ENCODE results near the gene WASF3.

Gene WASF3

GRCh38 chr13:26718872-26719271 lies 161.4 kb downstream of the WASF3 start:
- Histone ChIP-seq H3K18ac (ENCODE audit: low read length) (no peak overlapping the region), H2BK12ac (ENCODE audit: low read length) (no peak overlapping the region), H2AK5ac (ENCODE audit: low read depth, low read length) (no peak overlapping the region), H3K4me3 (ENCODE audit: low read length in 2 of 2) (no peak overlapping the region), H2BK15ac (ENCODE audit: low read length) (no peak overlapping the region), H2AFZ (ENCODE audit: low read length) (no peak overlapping the region), H3K4ac (ENCODE audit: low read length) (no peak overlapping the region), H2BK5ac (ENCODE audit: low read length) (no peak overlapping the region), H3K9me3 (replicated peaks in 1 of 2; ENCODE audit: control insufficient read depth in 2 of 2, insufficient read depth in 1 of 2, low read depth in 1 of 2, low read length in 2 of 2) (peaks cover 0 to 2% of the 10 kb centered on the region in 2 donors), H4K8ac (ENCODE audit: low read depth, low read length) (no peak overlapping the region), H2BK120ac (ENCODE audit: low read depth, low read length) (no peak overlapping the region), H3K23ac (ENCODE audit: low read depth, low read length, poor library complexity) (no peak overlapping the region), H3K36me3 (replicated peaks in 1 of 2; ENCODE audit: control insufficient read depth in 2 of 2, insufficient read depth in 2 of 2, low read length in 2 of 2) (no peaks in the 10 kb centered on the region), H3K4me2 (ENCODE audit: insufficient read depth, low read length, poor library complexity, severe bottlenecking) (no peak overlapping the region), H3K4me1 (ENCODE audit: control insufficient read depth in 2 of 2, insufficient read depth in 1 of 2, low read depth in 1 of 2, low read length in 2 of 2) (peaks cover 0 to under 1% of the 10 kb centered on the region in 2 donors), H3K27me3 (ENCODE audit: control insufficient read depth in 3 of 3, insufficient read depth in 3 of 3, low read depth in 1 of 3, low read length in 3 of 3) (no peaks in the 10 kb centered on the region), H3K14ac (ENCODE audit: low read length) (no peak overlapping the region), H4K91ac (ENCODE audit: low read depth, low read length, poor library complexity) (no peak overlapping the region), H3K27ac (replicated peaks; ENCODE audit: low read length) (no peak overlapping the region), H3K79me1 (ENCODE audit: low read depth, low read length) (no peaks in the 10 kb centered on the region), H3K9ac (ENCODE audit: low read depth, low read length, poor library complexity) (no peak overlapping the region)
- no peak for DNase-seq (ENCODE audit: low spot score)
- WGBS, 2 donors (ENCODE audit: extremely low coverage in 2 of 2, insufficient read length in 2 of 2, insufficient replicate concordance in 1 of 2) = no CpG with 5 or more reads among the region's 5 CpGs

DNA sequence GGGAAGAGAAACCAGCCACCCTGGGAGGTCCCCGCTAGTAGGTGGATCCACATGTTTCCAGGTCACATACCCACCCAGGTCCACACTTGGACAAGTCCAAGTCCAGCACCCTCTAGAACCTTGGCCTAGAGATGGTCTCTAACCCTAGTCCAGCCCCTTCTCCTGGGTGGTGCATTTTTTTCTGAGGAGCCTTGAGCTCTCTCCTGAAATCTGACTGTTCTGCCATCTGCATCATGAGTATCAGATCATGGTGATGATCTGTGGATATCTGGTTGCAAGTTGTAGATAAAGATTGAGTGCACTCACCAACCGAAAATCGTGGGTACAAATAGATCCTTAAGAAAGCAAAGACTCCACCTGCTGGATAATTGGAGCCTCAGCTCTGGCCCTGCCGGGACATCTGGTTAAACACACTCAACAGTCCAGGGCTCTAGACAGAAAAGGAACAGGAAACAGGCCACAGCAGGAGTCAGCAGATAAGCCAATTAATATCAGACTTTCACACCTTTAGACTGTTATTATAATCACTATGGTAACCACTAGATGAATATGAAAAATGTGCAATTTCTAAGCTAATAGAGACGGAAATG lies 162.0 kb downstream of the WASF3 start:
- Histone ChIP-seq H3K4ac (ENCODE audit: low read length) (no peak overlapping the region), H3K36me3 (replicated peaks in 1 of 2; ENCODE audit: control insufficient read depth in 2 of 2, insufficient read depth in 2 of 2, low read length in 2 of 2) (no peaks in the 10 kb centered on the region), H3K4me3 (ENCODE audit: low read length in 2 of 2) (no peak overlapping the region), H3K79me1 (ENCODE audit: low read depth, low read length) (no peaks in the 10 kb centered on the region), H3K27me3 (ENCODE audit: control insufficient read depth in 3 of 3, insufficient read depth in 3 of 3, low read depth in 1 of 3, low read length in 3 of 3) (no peaks in the 10 kb centered on the region), H3K14ac (ENCODE audit: low read length) (no peak overlapping the region), H3K9me3 (replicated peaks in 1 of 2; ENCODE audit: control insufficient read depth in 2 of 2, insufficient read depth in 1 of 2, low read depth in 1 of 2, low read length in 2 of 2) (no peaks in the 10 kb centered on the region), H3K4me2 (ENCODE audit: insufficient read depth, low read length, poor library complexity, severe bottlenecking) (no peak overlapping the region), H2BK12ac (ENCODE audit: low read length) (no peak overlapping the region), H2BK15ac (ENCODE audit: low read length) (no peak overlapping the region), H2BK120ac (ENCODE audit: low read depth, low read length) (no peak overlapping the region), H3K9ac (ENCODE audit: low read depth, low read length, poor library complexity) (no peak overlapping the region), H3K4me1 (ENCODE audit: control insufficient read depth in 2 of 2, insufficient read depth in 1 of 2, low read depth in 1 of 2, low read length in 2 of 2) (no peaks in the 10 kb centered on the region), H4K8ac (ENCODE audit: low read depth, low read length) (no peak overlapping the region), H3K27ac (replicated peaks; ENCODE audit: low read length) (no peak overlapping the region), H3K18ac (ENCODE audit: low read length) (no peak overlapping the region), H2BK5ac (ENCODE audit: low read length) (no peak overlapping the region), H3K23ac (ENCODE audit: low read depth, low read length, poor library complexity) (no peak overlapping the region), H4K91ac (ENCODE audit: low read depth, low read length, poor library complexity) (no peak overlapping the region), H2AK5ac (ENCODE audit: low read depth, low read length) (no peak overlapping the region), H2AFZ (ENCODE audit: low read length) (no peak overlapping the region)
- no peak for DNase-seq (ENCODE audit: low spot score)
- WGBS, 2 donors (ENCODE audit: extremely low coverage in 2 of 2, insufficient read length in 2 of 2, insufficient replicate concordance in 1 of 2) = no CpG with 5 or more reads among the region's 5 CpGs

GRCh38 chr13:26721251-26722121 lies 164.0 kb downstream of the WASF3 start:
- Histone ChIP-seq H3K4ac (ENCODE audit: low read length) (no peak overlapping the region), H3K4me1 (ENCODE audit: control insufficient read depth in 2 of 2, insufficient read depth in 1 of 2, low read depth in 1 of 2, low read length in 2 of 2) (no peaks in the 10 kb centered on the region), H2AK5ac (ENCODE audit: low read depth, low read length) (no peak overlapping the region), H3K18ac (ENCODE audit: low read length) (peak overlapping the region; percentile 45), H2BK5ac (ENCODE audit: low read length) (no peak overlapping the region), H4K91ac (ENCODE audit: low read depth, low read length, poor library complexity) (no peak overlapping the region), H2BK15ac (ENCODE audit: low read length) (no peak overlapping the region), H3K36me3 (replicated peaks in 1 of 2; ENCODE audit: control insufficient read depth in 2 of 2, insufficient read depth in 2 of 2, low read length in 2 of 2) (no peaks in the 10 kb centered on the region), H2BK12ac (ENCODE audit: low read length) (no peak overlapping the region), H2BK120ac (ENCODE audit: low read depth, low read length) (no peak overlapping the region), H3K23ac (ENCODE audit: low read depth, low read length, poor library complexity) (no peak overlapping the region), H4K8ac (ENCODE audit: low read depth, low read length) (no peak overlapping the region), H3K4me2 (ENCODE audit: insufficient read depth, low read length, poor library complexity, severe bottlenecking) (no peak overlapping the region), H2AFZ (ENCODE audit: low read length) (peak overlapping the region; percentile 46), H3K14ac (ENCODE audit: low read length) (no peak overlapping the region), H3K79me1 (ENCODE audit: low read depth, low read length) (no peaks in the 10 kb centered on the region), H3K9ac (ENCODE audit: low read depth, low read length, poor library complexity) (no peak overlapping the region), H3K4me3 (ENCODE audit: low read length in 2 of 2) (no peak overlapping the region), H3K9me3 (replicated peaks in 1 of 2; ENCODE audit: control insufficient read depth in 2 of 2, insufficient read depth in 1 of 2, low read depth in 1 of 2, low read length in 2 of 2) (no peaks in the 10 kb centered on the region), H3K27ac (replicated peaks; ENCODE audit: low read length) (no peak overlapping the region), H3K27me3 (ENCODE audit: control insufficient read depth in 3 of 3, insufficient read depth in 3 of 3, low read depth in 1 of 3, low read length in 3 of 3) (no peaks in the 10 kb centered on the region)
- WGBS, 2 donors (ENCODE audit: extremely low coverage in 2 of 2, insufficient read length in 2 of 2, insufficient replicate concordance in 1 of 2) = no CpG with 5 or more reads among the region's 26 CpGs
- DNase-seq (ENCODE audit: low spot score) = no peak

- no peaks in the 10 kb centered on the region for H3K79me1 ChIP-seq (ENCODE audit: low read depth, low read length)
- H3K14ac ChIP-seq (ENCODE audit: low read length) = no peak overlapping the region
- H3K36me3 ChIP-seq (replicated peaks in 1 of 2; ENCODE audit: control insufficient read depth in 2 of 2, insufficient read depth in 2 of 2, low read length in 2 of 2) = no peaks in the 10 kb centered on the region
- H2AFZ ChIP-seq (ENCODE audit: low read length) = no peak overlapping the region
- no peak overlapping the region for H3K4ac ChIP-seq (ENCODE audit: low read length)
- DNase-seq (ENCODE audit: low spot score) = no peak
- no CpG with 5 or more reads among the region's 5 CpGs for WGBS, 2 donors (ENCODE audit: extremely low coverage in 2 of 2, insufficient read length in 2 of 2, insufficient replicate concordance in 1 of 2)
- no peaks in the 10 kb centered on the region for H3K4me1 ChIP-seq (ENCODE audit: control insufficient read depth in 2 of 2, insufficient read depth in 1 of 2, low read depth in 1 of 2, low read length in 2 of 2)
- no peak overlapping the region for H2BK12ac ChIP-seq (ENCODE audit: low read length)
- no peaks in the 10 kb centered on the region for H3K27me3 ChIP-seq (ENCODE audit: control insufficient read depth in 3 of 3, insufficient read depth in 3 of 3, low read depth in 1 of 3, low read length in 3 of 3)
- H2AK5ac ChIP-seq (ENCODE audit: low read depth, low read length) = no peak overlapping the region
- no peak overlapping the region for H2BK120ac ChIP-seq (ENCODE audit: low read depth, low read length)
- H3K9me3 ChIP-seq (replicated peaks in 1 of 2; ENCODE audit: control insufficient read depth in 2 of 2, insufficient read depth in 1 of 2, low read depth in 1 of 2, low read length in 2 of 2) = no peaks in the 10 kb centered on the region
- H4K8ac ChIP-seq (ENCODE audit: low read depth, low read length) = no peak overlapping the region
- no peak overlapping the region for H2BK5ac ChIP-seq (ENCODE audit: low read length)
- H4K91ac ChIP-seq (ENCODE audit: low read depth, low read length, poor library complexity) = no peak overlapping the region
- no peak overlapping the region for H3K4me2 ChIP-seq (ENCODE audit: insufficient read depth, low read length, poor library complexity, severe bottlenecking)
- H3K23ac ChIP-seq (ENCODE audit: low read depth, low read length, poor library complexity) = no peak overlapping the region
- no peak overlapping the region for H3K9ac ChIP-seq (ENCODE audit: low read depth, low read length, poor library complexity)
- peak overlapping the region in 1 of 2 donors; percentile 16 for H3K4me3 ChIP-seq (ENCODE audit: low read length in 2 of 2)
- no peak overlapping the region for H3K27ac ChIP-seq (replicated peaks; ENCODE audit: low read length)
- no peak overlapping the region for H2BK15ac ChIP-seq (ENCODE audit: low read length)
- H3K18ac ChIP-seq (ENCODE audit: low read length) = no peak overlapping the region
These were observed 164.8 kb downstream of the WASF3 start for GRCh38 chr13:26722321-26722720.

All from neuronal stem cell (in vitro differentiated cells).